ENCODE results near the gene CNTN4.

Gene CNTN4

GRCh38 chr3:2153053-2153452, 54.4 kb downstream of the CNTN4 start:
- DNase-seq (ENCODE audit: low read depth) = no peak

GRCh38 chr3:2153547-2153946, 54.9 kb downstream of the CNTN4 start:
- no peak for DNase-seq (ENCODE audit: low read depth)

GRCh38 chr3:2154621-2155020, 56.0 kb downstream of the CNTN4 start:
- DNase-seq (ENCODE audit: low read depth) = no peak

GRCh38 chr3:2156244-2156847, 57.7 kb downstream of the CNTN4 start:
- no peak for DNase-seq (ENCODE audit: low read depth)

- DNase-seq (ENCODE audit: low read depth) = no peak
These were observed 60.2 kb downstream of the CNTN4 start for GRCh38 chr3:2158828-2159227.

GRCh38 chr3:2166552-2166951, 67.9 kb downstream of the CNTN4 start:
- DNase-seq (ENCODE audit: low read depth) = no peak

- no peak for DNase-seq (ENCODE audit: low read depth)
These were observed 74.0 kb downstream of the CNTN4 start for GRCh38 chr3:2172561-2173171.

GRCh38 chr3:2180634-2181033, 82.0 kb downstream of the CNTN4 start:
- DNase-seq (ENCODE audit: low read depth) = no peak

GRCh38 chr3:2198776-2199279, 100.2 kb downstream of the CNTN4 start:
- DNase-seq (ENCODE audit: low read depth) = no peak

- no peak for DNase-seq (ENCODE audit: low read depth)
These were observed 105.4 kb downstream of the CNTN4 start for GRCh38 chr3:2204054-2204453.

- no peak for DNase-seq (ENCODE audit: low read depth)
These were observed 107.0 kb downstream of the CNTN4 start for GRCh38 chr3:2205692-2206091.

GRCh38 chr3:2206536-2206935, 107.9 kb downstream of the CNTN4 start:
- no peak for DNase-seq (ENCODE audit: low read depth)

- DNase-seq (ENCODE audit: low read depth) = no peak
These were observed 112.9 kb downstream of the CNTN4 start for GRCh38 chr3:2211568-2211967.

GRCh38 chr3:2212206-2212605, 113.5 kb downstream of the CNTN4 start:
- no peak for DNase-seq (ENCODE audit: low read depth)

- DNase-seq (ENCODE audit: low read depth) = no peak
These were observed 119.7 kb downstream of the CNTN4 start for GRCh38 chr3:2218375-2218774.

- no peak for DNase-seq (ENCODE audit: low read depth)
These were observed 120.2 kb downstream of the CNTN4 start for GRCh38 chr3:2218816-2219215.

- DNase-seq (ENCODE audit: low read depth) = no peak
These were observed 137.5 kb downstream of the CNTN4 start for GRCh38 chr3:2236203-2236602.

GRCh38 chr3:2244137-2244536, 145.5 kb downstream of the CNTN4 start:
- no peak for DNase-seq (ENCODE audit: low read depth)

GRCh38 chr3:2246873-2247648, 148.4 kb downstream of the CNTN4 start:
- no peak for DNase-seq (ENCODE audit: low read depth)

- no peak for DNase-seq (ENCODE audit: low read depth)
These were observed 149.2 kb downstream of the CNTN4 start for GRCh38 chr3:2247831-2248230.

- no peak for DNase-seq (ENCODE audit: low read depth)
These were observed 152.1 kb downstream of the CNTN4 start for GRCh38 chr3:2250783-2251182.

- no peak for DNase-seq (ENCODE audit: low read depth)
These were observed 163.1 kb downstream of the CNTN4 start for GRCh38 chr3:2261747-2262146.

- no peak for DNase-seq (ENCODE audit: low read depth)
These were observed 163.5 kb downstream of the CNTN4 start for GRCh38 chr3:2262204-2262603.
